Measurements from ENCODE around the gene PLEKHA6. TPM values are rescaled to one million over a fixed set of nuclear protein-coding genes. Genes with fewer than 3 reads are reported as not detected.

Gene PLEKHA6
- total RNA-seq, 1 donor: 3.9 TPM

GRCh38 chr1:204172404-204173029 is 187.2 kb downstream of the PLEKHA6 start:
- TF ChIP-seq CTCF (IDR thresholded peaks at IDR 0.05; ENCODE audit: insufficient read depth, low read depth, low read length): no peak
- no peak overlapping the region for H3K4me3 ChIP-seq (ENCODE audit: low read depth, low read length)
- DNase-seq (ENCODE audit: low read depth): peak; percentile 27

GRCh38 chr1:204171751-204172178 is 188.0 kb downstream of the PLEKHA6 start:
- DNase-seq (ENCODE audit: low read depth): peak; percentile 37
- no peak for TF ChIP-seq CTCF (IDR thresholded peaks at IDR 0.05; ENCODE audit: insufficient read depth, low read depth, low read length)
- H3K4me3 ChIP-seq (ENCODE audit: low read depth, low read length): no peak overlapping the region

GRCh38 chr1:204170494-204171155 is 189.1 kb downstream of the PLEKHA6 start:
- H3K4me3 ChIP-seq (ENCODE audit: low read depth, low read length): no peak overlapping the region
- TF ChIP-seq CTCF (IDR thresholded peaks at IDR 0.05; ENCODE audit: insufficient read depth, low read depth, low read length): no peak
- no peak for DNase-seq (ENCODE audit: low read depth)

- no peak for DNase-seq (ENCODE audit: low read depth)
- TF ChIP-seq CTCF (IDR thresholded peaks at IDR 0.05; ENCODE audit: insufficient read depth, low read depth, low read length): no peak
- H3K4me3 ChIP-seq (ENCODE audit: low read depth, low read length): no peak overlapping the region
Measured at GRCh38 chr1:204169858-204170257, 189.9 kb downstream of the PLEKHA6 start.

Small RNA genes lying within 50 kb of the gene (small RNA-seq; reads per million reads assigned to genes)
- not detected for gene AL606489.2

Other genes with a start within 250 kb of the PLEKHA6 start
- 12.2 and 15.5 TPM in 2 replicates for gene ETNK2, start 207.9 kb downstream of the PLEKHA6 start, total RNA-seq
- 4.3 and 8.7 TPM in 2 replicates for gene REN, start 193.6 kb downstream of the PLEKHA6 start, total RNA-seq
- 5.6 and 11.0 TPM in 2 replicates for gene KISS1, start 163.4 kb downstream of the PLEKHA6 start, total RNA-seq
- not detected in 2 replicates for gene GOLT1A, start 145.9 kb downstream of the PLEKHA6 start, total RNA-seq
- 35.1 and 49.7 TPM in 2 replicates for gene PPP1R15B, start 51.9 kb upstream of the PLEKHA6 start, total RNA-seq
- 7.3 and 8.4 TPM in 2 replicates for gene PIK3C2B, start 134.9 kb upstream of the PLEKHA6 start, total RNA-seq
- gene MDM4, start 156.5 kb upstream of the PLEKHA6 start, total RNA-seq: 29.0 and 32.4 TPM in 2 replicates

Data from fibroblast of villous mesenchyme (primary cell).